Stimulated activated CD8-positive, alpha-beta memory T cell treated with anti-CD3 and anti-CD28 coated beads, Interleukin-7, amount 100 ng/mL, for 48 hours (primary cell): ENCODE data around the gene PLEKHN1.

Experiments
- DNase-seq, 2 donors: peaks; one replicate each; pipeline ENCODE4 v3.0.0-alpha.2; 2020; ENCODE audit warnings: low read depth in 1 of 2; ENCODE audit errors: extremely low read depth in 1 of 2

The PLEKHN1 gene

GRCh38 chr1:929712-930632 is 36.3 kb upstream of the PLEKHN1 start:
- no peak for DNase-seq

- DNase-seq = no peak
Observed at GRCh38 chr1:930633-931138, 35.6 kb upstream of the PLEKHN1 start.

- no peak for DNase-seq
Observed at GRCh38 chr1:931380-932172, 34.7 kb upstream of the PLEKHN1 start.

- no peak for DNase-seq
Observed at GRCh38 chr1:932173-932510, 34.1 kb upstream of the PLEKHN1 start.

- no peak for DNase-seq
Observed at GRCh38 chr1:932776-933602, 33.3 kb upstream of the PLEKHN1 start.

GRCh38 chr1:933603-933940 is 32.7 kb upstream of the PLEKHN1 start:
- DNase-seq = no peak

- DNase-seq = no peak
Observed at GRCh38 chr1:934991-935750, 31.1 kb upstream of the PLEKHN1 start.

GRCh38 chr1:935751-936231 is 30.5 kb upstream of the PLEKHN1 start:
- DNase-seq = no peak

- no peak for DNase-seq
Observed at GRCh38 chr1:936348-937264, 29.7 kb upstream of the PLEKHN1 start.

GRCh38 chr1:937521-937920 is 28.8 kb upstream of the PLEKHN1 start:
- no peak for DNase-seq

- no peak for DNase-seq
Observed at GRCh38 chr1:938088-938683, 28.1 kb upstream of the PLEKHN1 start.

GRCh38 chr1:938711-939489 is 27.4 kb upstream of the PLEKHN1 start:
- DNase-seq = no peak

- no peak for DNase-seq
Observed at GRCh38 chr1:939511-940106, 26.7 kb upstream of the PLEKHN1 start.

GRCh38 chr1:940107-941014 is 25.9 kb upstream of the PLEKHN1 start:
- DNase-seq = no peak

- no peak for DNase-seq
Observed at GRCh38 chr1:941015-941587, 25.2 kb upstream of the PLEKHN1 start.
